Adrenal gland (tissue), 5 donors: ENCODE measurements around the gene KCNIP1.

ENCODE experiments used
- CTCF ChIP-seq, 6 experiments: fragments of 450-650 bp in 4 of 6; fragments of 200-600 bp in 2 of 6; sonication (generic) in 1 of 6; IDR thresholded peaks; 1 replicate in 5 of 6; 2 replicates in 1 of 6; pipeline versions ENCODE4 v1.5.1 to v1.8.0; 2016 to 2021; ENCODE audit warnings: antibody characterized with exemption in 6 of 6, mild to moderate bottlenecking in 2 of 6, moderate library complexity in 1 of 6
- POLR2A ChIP-seq, 2 donors: fragments of 450-650 bp; IDR thresholded peaks; one replicate each; pipeline ENCODE4 v1.6.1; 2017; ENCODE audit warnings: antibody characterized with exemption in 2 of 2, mild to moderate bottlenecking in 2 of 2, moderate library complexity in 1 of 2
- donor health status: DM: no; HTN: no; CAD: no.

DNA sequence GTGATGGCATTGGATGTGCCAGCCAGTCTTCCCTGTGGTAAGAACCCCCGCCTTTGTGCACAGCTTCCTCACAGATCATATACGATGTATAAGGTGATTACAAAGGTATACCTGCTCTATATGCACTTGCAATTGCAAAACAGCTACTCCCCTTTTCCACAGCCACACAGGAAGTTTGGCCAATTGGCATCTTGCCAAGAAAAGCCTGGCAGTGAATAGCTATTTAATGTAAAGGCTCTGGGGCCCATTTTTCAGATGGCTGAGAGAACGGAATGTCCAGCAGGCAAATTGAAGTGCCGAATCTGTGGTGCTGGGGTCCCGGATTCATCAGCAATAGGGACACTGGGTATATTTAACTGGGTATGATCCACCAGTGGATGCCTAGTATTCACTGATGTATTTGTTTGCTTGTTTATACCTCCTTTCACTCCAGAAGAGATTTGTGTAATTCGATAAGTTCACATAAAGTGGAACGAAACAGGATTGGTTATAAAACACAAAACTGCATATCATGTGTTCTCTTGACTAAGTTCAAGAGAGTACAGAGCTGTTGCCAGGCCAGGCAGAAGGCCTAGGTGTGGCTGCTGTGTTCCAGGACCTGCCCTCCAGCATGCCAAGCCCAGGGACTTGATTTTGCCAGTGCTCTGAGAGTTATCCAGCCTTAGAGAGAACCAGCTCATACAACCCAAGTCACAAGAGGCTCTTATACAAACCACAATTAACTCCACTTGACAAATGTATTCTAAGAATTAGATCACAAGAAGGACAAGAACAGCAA, 252.0 kb downstream of the KCNIP1 start:
- no peak for TF ChIP-seq CTCF (IDR thresholded peaks at IDR 0.05)
- TF ChIP-seq POLR2A (IDR thresholded peaks at IDR 0.05) = no peak
